Spleen (tissue), 11 donors: ENCODE data around the gene DNPH1. TPM values are rescaled to one million over a fixed set of nuclear protein-coding genes. Genes with fewer than 3 reads are reported as not detected.

Experiments used
- DNase-seq: peaks from one replicate; pipeline ENCODE4 v3.0.0-alpha.2; 2020
- H3K27ac ChIP-seq, 8 donors: fragments of 200-600 bp; sonication (generic) in 7 of 8; 1 replicate in 4 of 8; 2 replicates in 4 of 8; pipeline versions ENCODE4 v1.5.0 to v1.8.0; 2016 to 2021; ENCODE audit warnings: inconsistent platforms in 4 of 8, mild to moderate bottlenecking in 4 of 8, moderate library complexity in 1 of 8
- H3K27me3 ChIP-seq, 7 donors: fragments of 200-600 bp; sonication (generic) in 6 of 7; replicated peaks in 1 of 7; 1 replicate in 4 of 7; 2 replicates in 3 of 7; pipeline versions ENCODE4 v1.5.0 to v1.8.0; 2016 to 2021; ENCODE audit warnings: inconsistent platforms in 3 of 7, mild to moderate bottlenecking in 1 of 7
- H3K36me3 ChIP-seq, 6 donors: fragments of 200-600 bp; sonication (generic) in 5 of 6; 1 replicate in 4 of 6; 2 replicates in 2 of 6; pipeline versions ENCODE4 v1.5.0 to v1.8.0; 2016 to 2021; ENCODE audit warnings: inconsistent platforms in 2 of 6
- H3K4me1 ChIP-seq, 6 donors: fragments of 200-600 bp; sonication (generic) in 5 of 6; 1 replicate in 3 of 6; 2 replicates in 3 of 6; pipeline versions ENCODE4 v1.5.0 to v1.8.0; 2016 to 2021; ENCODE audit warnings: inconsistent platforms in 3 of 6
- H3K4me3 ChIP-seq, 8 donors: fragments of 200-600 bp; sonication (generic) in 7 of 8; 1 replicate in 4 of 8; 2 replicates in 4 of 8; pipeline versions ENCODE4 v1.5.0 to v1.8.0; 2016 to 2021; ENCODE audit warnings: inconsistent platforms in 4 of 8, mild to moderate bottlenecking in 4 of 8, moderate library complexity in 2 of 8
- H3K9me3 ChIP-seq, 8 donors: fragments of 200-600 bp; sonication (generic) in 7 of 8; 1 replicate in 4 of 8; 2 replicates in 4 of 8; pipeline versions ENCODE4 v1.5.0 to v1.8.0; 2016 to 2021; ENCODE audit warnings: inconsistent platforms in 4 of 8
- POLR2A ChIP-seq, 3 donors: fragments of 450-650 bp; IDR thresholded peaks; one replicate each; pipeline ENCODE4 v1.5.1; 2017; ENCODE audit warnings: antibody characterized with exemption in 3 of 3, mild to moderate bottlenecking in 1 of 3
- POLR2AphosphoS5 ChIP-seq, 3 donors: sonication (generic); formaldehyde crosslinking; IDR thresholded peaks; one replicate each; pipeline ENCODE4 v1.5.1; 2017; ENCODE audit warnings: antibody characterized with exemption in 3 of 3
- WGBS, 5 donors: extraction: QIAGEN DNeasy Blood & Tissue Kit in 3 of 5; methylation state at CpG; one replicate each; pipeline versions ENCODE4 v1.1.5 to v1.1.7; 2013 to 2018; 5-methylcytosine and 5-hydroxymethylcytosine counted together
- intact Hi-C: fragments of 100-400 bp; cut with DNase I; formaldehyde crosslinking; loops from one replicate; pipeline ENCODE4 v1.15.0; 2023; ENCODE audit warnings: low total_unique reads
- polyA plus RNA-seq, 3 donors: library from polyadenylated mRNA; stranded (reverse); fragments of 200-250 nt; gene quantifications; one replicate each; pipeline ENCODE4 v1.2.1, GENCODE V29; 2013
- total RNA-seq, 7 donors: library from RNA; depleted of rRNA in 3 of 7; stranded (reverse); fragments of >200 nt in 3 of 7; fragmentation: NEBNext Ultra II Directional in 4 of 7; extraction: Animal tissue kit (Norgen Biotek cat#: 25700) in 4 of 7; gene quantifications; one replicate each; pipeline versions ENCODE4 v1.1.0 to v1.2.1, GENCODE V29; 2016 to 2021
- TF ChIP-seq, protein P1 (sequence below), 11 experiments: fragments of 200-600 bp in 7 of 11; fragments of 450-650 bp in 4 of 11; sonication (generic) in 4 of 11; IDR thresholded peaks in 8 of 11; conservative IDR thresholded peaks in 3 of 11; 1 replicate in 7 of 11; 2 replicates in 4 of 11; pipeline versions ENCODE4 v1.4.0 to v1.8.0; 2016 to 2021; ENCODE audit warnings: antibody characterized with exemption in 11 of 11, inconsistent platforms in 4 of 11, mild to moderate bottlenecking in 1 of 11
- donor health status: healthy with polysubstance abuse.
- donor health status: DM: no; HTN: no; CAD: no; lungs with moderate emphysema.
- donor health status: DM: no; HTN: no; CAD: no.
- donor health status: Bipolar disorder and iron deficiency.
- donor health status: healthy.
- donor health status: DM: no; HTN: no; CAD: no.
- donor health status: DM: yes; HTN: yes; CAD: no.

Gene DNPH1
- total and polyA plus RNA-seq, 10 donors, result 33.2 to 201 (median 58.0) TPM

- no peak overlapping the region for H3K27ac ChIP-seq
- no peak overlapping the region for H3K4me3 ChIP-seq
- DNase-seq, result no peak
- peaks cover 4 to 25% (median 22%) of the 10 kb centered on the region in 6 donors for H3K4me1 ChIP-seq
- 83 to 95% (median 84%) methylated on average over 4 to 6 of the region's 6 CpGs for WGBS, 5 donors
- intact Hi-C loops, result no loop called here
- H3K36me3 ChIP-seq, result no peaks in the 10 kb centered on the region
- TF ChIP-seq POLR2A (IDR thresholded peaks at IDR 0.05) (no peak), POLR2AphosphoS5 (IDR thresholded peaks at IDR 0.05) (no peak)
- TF ChIP-seq, protein P1, sequence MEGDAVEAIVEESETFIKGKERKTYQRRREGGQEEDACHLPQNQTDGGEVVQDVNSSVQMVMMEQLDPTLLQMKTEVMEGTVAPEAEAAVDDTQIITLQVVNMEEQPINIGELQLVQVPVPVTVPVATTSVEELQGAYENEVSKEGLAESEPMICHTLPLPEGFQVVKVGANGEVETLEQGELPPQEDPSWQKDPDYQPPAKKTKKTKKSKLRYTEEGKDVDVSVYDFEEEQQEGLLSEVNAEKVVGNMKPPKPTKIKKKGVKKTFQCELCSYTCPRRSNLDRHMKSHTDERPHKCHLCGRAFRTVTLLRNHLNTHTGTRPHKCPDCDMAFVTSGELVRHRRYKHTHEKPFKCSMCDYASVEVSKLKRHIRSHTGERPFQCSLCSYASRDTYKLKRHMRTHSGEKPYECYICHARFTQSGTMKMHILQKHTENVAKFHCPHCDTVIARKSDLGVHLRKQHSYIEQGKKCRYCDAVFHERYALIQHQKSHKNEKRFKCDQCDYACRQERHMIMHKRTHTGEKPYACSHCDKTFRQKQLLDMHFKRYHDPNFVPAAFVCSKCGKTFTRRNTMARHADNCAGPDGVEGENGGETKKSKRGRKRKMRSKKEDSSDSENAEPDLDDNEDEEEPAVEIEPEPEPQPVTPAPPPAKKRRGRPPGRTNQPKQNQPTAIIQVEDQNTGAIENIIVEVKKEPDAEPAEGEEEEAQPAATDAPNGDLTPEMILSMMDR (IDR thresholded peaks at IDR 0.05 in 8 of 11, conservative IDR thresholded peaks at IDR 0.05 in 3 of 11), result no peak
- H3K9me3 ChIP-seq, result no peaks in the 10 kb centered on the region
- peaks cover 0 to 73% (median 21%) of the 10 kb centered on the region in 7 donors for H3K27me3 ChIP-seq
Measured at GRCh38 chr6:43277306-43277642, 48.0 kb upstream of the DNPH1 start.

DNA sequence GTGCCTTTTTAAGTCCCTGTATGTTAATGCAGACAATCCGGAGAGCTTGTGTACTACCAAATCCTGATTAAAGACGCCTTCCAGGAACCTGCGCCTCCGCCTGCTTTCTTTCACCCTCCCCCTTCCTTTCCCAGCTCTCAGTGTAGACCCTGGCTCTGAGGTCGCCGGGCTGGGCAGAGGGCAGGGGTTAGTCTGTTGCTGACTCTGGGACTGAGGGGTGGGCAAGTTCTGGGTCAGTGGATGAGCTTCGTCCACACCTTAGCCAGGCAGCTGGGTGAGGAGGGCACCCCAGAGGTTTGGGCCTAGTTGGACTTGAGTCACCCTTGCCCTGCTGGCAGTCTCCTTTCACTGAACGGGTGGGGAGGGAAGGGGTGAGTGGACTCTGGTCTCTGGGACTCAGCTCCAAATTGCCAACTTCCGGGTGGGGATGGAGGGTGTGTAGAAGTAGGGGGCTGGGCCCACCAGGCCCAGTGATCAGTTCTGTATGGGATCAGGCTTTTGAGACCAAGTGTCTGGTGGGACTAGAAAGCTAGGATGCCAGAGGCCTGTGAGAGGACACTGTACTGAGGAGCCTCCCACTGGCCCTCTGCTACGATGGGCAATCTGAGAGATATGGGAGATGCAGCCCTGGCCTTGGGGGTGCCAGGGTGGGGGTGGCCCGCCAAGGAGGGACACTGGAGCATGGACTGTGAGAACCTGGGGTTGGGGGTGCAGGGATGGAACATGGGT lies 47.5 kb upstream of the DNPH1 start:
- TF ChIP-seq POLR2A (IDR thresholded peaks at IDR 0.05), result no peak
- TF ChIP-seq POLR2AphosphoS5 (IDR thresholded peaks at IDR 0.05), result no peak
- TF ChIP-seq, protein P1 (IDR thresholded peaks at IDR 0.05 in 8 of 11, conservative IDR thresholded peaks at IDR 0.05 in 3 of 11), result no peak
- Histone ChIP-seq H3K9me3 (no peaks in the 10 kb centered on the region), H3K4me1 (peaks cover 4 to 25% (median 22%) of the 10 kb centered on the region in 6 donors), H3K27ac (no peak overlapping the region), H3K27me3 (peaks cover 0 to 70% (median 21%) of the 10 kb centered on the region in 7 donors), H3K4me3 (peak overlapping the region in 6 of 8 donors; percentile 28 to 72 (median 42)), H3K36me3 (no peaks in the 10 kb centered on the region)
- no peak for DNase-seq
- intact Hi-C loops, result no loop called here
- 76 to 81% (median 80%) methylated on average over 10 to 11 of the region's 11 CpGs for WGBS, 5 donors

DNA sequence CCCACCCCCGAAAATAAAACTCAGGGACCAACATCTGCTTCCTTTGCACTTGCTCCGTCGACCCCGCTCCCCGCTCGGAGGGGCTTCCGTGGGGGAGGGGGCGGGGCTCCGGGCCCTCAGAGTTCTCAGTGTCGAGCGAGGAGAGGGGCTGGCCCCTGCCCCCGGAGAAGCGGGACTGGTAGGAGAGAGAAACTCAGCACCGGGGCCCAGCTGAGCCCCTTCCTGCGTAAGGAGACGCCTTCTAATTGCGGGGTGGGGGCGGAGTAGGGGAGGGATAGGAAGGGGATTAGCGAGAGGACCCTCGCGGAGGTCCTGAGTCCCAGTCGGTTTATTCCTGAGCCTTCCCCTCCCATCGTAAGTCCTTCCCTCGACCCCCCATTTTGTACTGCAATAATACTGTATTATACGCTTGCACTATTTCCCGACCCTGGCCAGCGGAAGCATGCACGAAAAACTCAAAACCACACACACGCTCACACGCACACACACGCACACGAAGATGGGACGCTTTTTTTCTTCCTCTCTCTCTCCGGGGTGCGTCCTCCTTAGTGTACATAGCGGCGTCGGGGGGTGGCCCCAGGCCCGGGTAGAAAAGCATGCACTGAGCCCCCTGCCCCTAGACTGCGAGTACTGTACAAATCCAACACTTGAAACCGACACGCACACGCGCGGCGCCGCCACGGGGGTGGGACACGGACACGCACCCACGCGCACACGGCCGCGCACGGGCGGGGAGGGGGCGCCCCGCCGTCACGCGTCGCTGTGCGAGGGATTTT lies 46.7 kb upstream of the DNPH1 start:
- intact Hi-C loops, result no loop called here
- no peak for DNase-seq
- Histone ChIP-seq H3K4me3 (peak overlapping the region; percentile 22 to 72 (median 38)), H3K27me3 (peaks cover 0 to 68% (median 21%) of the 10 kb centered on the region in 7 donors), H3K4me1 (peaks cover 4 to 32% (median 28%) of the 10 kb centered on the region in 6 donors), H3K9me3 (no peaks in the 10 kb centered on the region), H3K27ac (no peak overlapping the region), H3K36me3 (no peaks in the 10 kb centered on the region)
- 5 to 13% (median 10%) methylated on average over 38 to 64 of the region's 64 CpGs for whole genome bisulfite sequencing, 5 donors
- TF ChIP-seq POLR2AphosphoS5 (IDR thresholded peaks at IDR 0.05) (peak in 1 of 3 donors; percentile 11), POLR2A (IDR thresholded peaks at IDR 0.05) (no peak)
- TF ChIP-seq, protein P1 (IDR thresholded peaks at IDR 0.05 in 8 of 11, conservative IDR thresholded peaks at IDR 0.05 in 3 of 11), result no peak
